ENCODE measurements around the gene CRHR1. TPM values are rescaled to one million over a fixed set of nuclear protein-coding genes. Genes with fewer than 3 reads are reported as not detected.

The CRHR1 gene
- total and polyA plus RNA-seq, 10 of the 15 experiments (the other 5 are each of a cell fraction or from before 2014, with no cell fraction given) = 0.08 TPM; not detected in 9

GRCh38 chr17:45837187-45837586 is 53.1 kb downstream of the CRHR1 start:
- Histone ChIP-seq H2AFZ (ENCODE audit: control insufficient read depth, low read depth, low read length) (no peak overlapping the region), H3K27ac (ENCODE audit: control insufficient read depth, insufficient read depth) (no peak overlapping the region), H3K27me3 (replicated peaks in 1 of 2; ENCODE audit: control insufficient read depth in 2 of 2, insufficient read depth in 2 of 2, low read length in 1 of 2) (no peaks in the 10 kb centered on the region; a peak in 2 of 4 replicates), H3K79me2 (ENCODE audit: control insufficient read depth, insufficient read depth, low read length) (no peaks in the 10 kb centered on the region), H3K9ac (ENCODE audit: control insufficient read depth, insufficient read depth, low read length) (no peak overlapping the region), H3K4me3 (no peak overlapping the region), H3K9me3 (replicated peaks; ENCODE audit: control insufficient read depth, insufficient read depth, low read length) (no peaks in the 10 kb centered on the region), H4K20me1 (ENCODE audit: control insufficient read depth, insufficient read depth) (no peaks in the 10 kb centered on the region), H3K4me2 (ENCODE audit: control insufficient read depth, insufficient read depth) (no peak overlapping the region), H3K4me1 (ENCODE audit: control insufficient read depth, insufficient read depth, low read length) (no peaks in the 10 kb centered on the region), H3K36me3 (ENCODE audit: control insufficient read depth in 2 of 2, insufficient read depth in 2 of 2, low read length in 1 of 2) (no peaks in the 10 kb centered on the region)
- CTCF ChIA-PET = interaction anchor here (1.2 to 2.7 kb wide), 2 partner anchors 15 to 197 kb away, joined by 5 to 10 read pairs; no protein-coding TSS in a partner anchor
- intact Hi-C loops (cut with micrococcal nuclease; ENCODE audit: unreplicated experiment) (loop anchor here (10.0 kb wide), 1 partner anchor 622 kb away; no protein-coding TSS in a partner anchor), in situ Hi-C loops (cut with MboI) (loop anchor here (25.0 kb wide), 1 partner anchor 425 kb away; no protein-coding TSS in a partner anchor)
- FAIRE-seq (no peak), ATAC-seq (no peak), DNase-seq (ENCODE audit: low read depth, low spot score) (no peak)
- no TSS peak for BruUV-seq (replicated peaks)
- POLR2A ChIA-PET = no interaction called here
- SMC1A ChIA-PET (ENCODE audit: uncharacterized antibody, unreplicated experiment) = no interaction called here
- WGBS (ENCODE audit: insufficient coverage, insufficient replicate concordance, low lambda C conversion rate, missing lambda C conversion rate) = 23% methylated on average over 10 of the region's 10 CpGs
- RAD21 ChIA-PET (ENCODE audit: unreplicated experiment) = no interaction called here
- TF ChIP-seq ZNF274 (IDR thresholded peaks at IDR 0.05; ENCODE audit: insufficient read depth, insufficient read length) (no peak), WRNIP1 (IDR thresholded peaks at IDR 0.05; ENCODE audit: borderline replicate concordance, low read depth, low read length) (no peak), ELK1 (IDR thresholded peaks at IDR 0.05; ENCODE audit: low read depth, low read length) (no peak), SPI1 (IDR thresholded peaks at IDR 0.05; ENCODE audit: borderline replicate concordance, insufficient read depth, low read depth, low read length) (no peak), POLR2AphosphoS5 (IDR thresholded peaks at IDR 0.05; ENCODE audit: low read length) (no peak), CUX1 (IDR thresholded peaks at IDR 0.05; ENCODE audit: insufficient replicate concordance, low read depth, low read length) (no peak), SMC3 (IDR thresholded peaks at IDR 0.05; ENCODE audit: borderline replicate concordance, low read length) (no peak), KAT2A (conservative IDR thresholded peaks at IDR 0.05; ENCODE audit: control insufficient read depth, low read depth, low read length) (no peak)
- TF ChIP-seq, protein P1, sequence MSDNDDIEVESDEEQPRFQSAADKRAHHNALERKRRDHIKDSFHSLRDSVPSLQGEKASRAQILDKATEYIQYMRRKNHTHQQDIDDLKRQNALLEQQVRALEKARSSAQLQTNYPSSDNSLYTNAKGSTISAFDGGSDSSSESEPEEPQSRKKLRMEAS (IDR thresholded peaks at IDR 0.05; ENCODE audit: low read depth, low read length) = no peak

Data from GM12878 (cell line).